HG03571 (cell line): ENCODE measurements around the gene AUNIP.

Source experiments
- ATAC-seq: cut with Tn5 transposase; IDR thresholded peaks from one replicate; pipeline ENCODE4 v1.9.1; 2021; ENCODE audit not compliant: unreplicated experiment

AUNIP gene

DNA sequence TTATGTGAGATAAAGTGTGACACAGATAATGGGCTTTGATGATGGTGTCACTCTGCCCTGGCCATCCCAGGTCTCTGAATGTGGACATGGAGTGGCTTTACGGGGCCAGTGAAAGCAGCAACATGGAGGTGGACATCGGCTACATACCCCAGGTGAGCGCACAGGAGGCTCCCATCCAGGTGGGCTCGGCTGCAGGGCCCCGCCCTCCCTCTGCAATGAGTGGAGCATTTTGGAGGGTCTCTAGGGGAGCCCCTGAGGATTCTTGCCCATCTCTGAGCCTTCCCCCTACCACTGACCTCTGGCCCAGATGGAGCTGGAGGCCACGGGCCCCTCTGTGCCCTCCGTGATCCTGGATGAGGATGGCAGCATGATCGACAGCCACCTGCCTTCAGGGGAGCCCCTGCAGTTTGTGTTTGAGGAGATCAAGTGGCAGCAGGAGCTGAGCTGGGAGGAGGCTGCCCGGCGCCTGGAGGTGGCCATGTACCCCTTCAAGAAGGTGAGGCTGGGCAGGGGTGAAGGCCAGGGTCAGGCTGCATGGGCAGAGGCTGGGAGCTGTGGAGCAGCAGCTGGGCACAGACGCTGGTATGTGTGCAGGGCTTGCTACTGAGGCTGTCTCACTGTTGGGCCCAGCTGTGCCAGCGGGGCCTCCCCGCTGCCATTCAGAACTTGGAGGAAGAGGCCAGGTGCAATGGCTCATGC is 47.7 kb downstream of the AUNIP start:
- no peak for ATAC-seq

DNA sequence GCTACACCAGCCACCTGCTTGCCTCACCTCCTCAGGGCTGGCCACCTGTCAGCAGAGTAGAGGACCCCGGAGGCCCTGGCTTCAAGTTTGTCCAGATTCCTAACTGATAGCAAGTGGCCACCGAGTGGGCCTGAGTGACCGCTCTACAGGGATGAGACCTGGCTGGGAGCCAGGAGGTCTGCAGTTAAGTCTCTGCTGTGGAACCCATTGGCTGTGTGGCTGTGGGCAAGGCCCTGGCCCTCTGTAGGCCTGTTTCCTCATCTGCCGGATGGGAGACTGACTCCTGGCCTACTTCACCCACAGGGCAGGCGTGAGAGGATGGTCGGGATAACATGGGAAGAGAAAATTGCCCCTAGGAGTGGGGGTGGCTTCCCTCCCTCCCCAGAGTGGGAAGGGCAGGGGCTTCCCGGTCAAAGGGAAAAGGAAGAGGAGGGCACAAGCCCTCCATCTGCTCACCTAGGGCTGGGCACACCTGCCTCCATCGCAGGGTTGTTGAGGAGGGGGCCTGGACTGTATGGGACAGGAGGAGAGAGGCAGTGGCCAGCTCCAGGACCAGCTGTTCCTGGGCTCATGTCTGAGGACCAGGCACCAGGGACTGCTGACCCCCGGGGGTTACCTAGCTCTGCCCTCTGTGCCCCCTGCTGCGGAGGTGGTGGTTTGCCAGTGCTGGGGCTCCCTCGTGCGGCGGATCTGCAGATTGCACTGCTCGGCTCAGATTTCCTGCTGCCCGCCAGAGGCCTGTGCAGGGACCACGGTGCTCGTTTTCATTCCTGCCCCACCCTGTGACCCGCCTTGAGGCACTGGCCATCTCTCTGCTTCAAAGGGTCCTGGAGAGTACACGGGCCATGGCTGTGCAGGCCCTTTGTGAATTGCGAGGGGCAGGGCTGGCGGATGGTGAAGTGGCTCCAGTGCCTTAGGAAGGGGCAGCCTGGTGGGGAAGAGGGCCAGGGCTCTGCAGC is 48.6 kb downstream of the AUNIP start:
- ATAC-seq, result no peak

DNA sequence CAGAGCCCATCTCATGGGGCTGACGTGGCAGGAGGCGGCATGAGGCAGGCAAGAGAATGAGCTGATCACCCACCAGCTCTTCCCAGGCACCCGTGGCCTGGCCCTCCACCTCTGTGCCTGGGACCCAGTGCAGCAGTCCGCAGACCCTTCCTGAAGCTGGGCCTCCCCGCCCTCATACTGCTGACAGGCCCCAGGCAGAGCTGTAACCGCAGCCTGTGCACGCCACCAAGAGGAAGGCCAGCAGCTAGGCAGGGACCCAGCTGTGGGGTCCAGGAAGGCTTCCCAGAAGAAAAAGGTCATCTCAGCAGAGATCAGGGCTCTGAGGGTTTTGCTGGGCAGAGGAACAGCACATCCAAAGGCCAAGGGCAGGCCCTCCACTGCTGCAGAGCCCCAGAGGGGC is 49.3 kb downstream of the AUNIP start:
- no peak for ATAC-seq

DNA sequence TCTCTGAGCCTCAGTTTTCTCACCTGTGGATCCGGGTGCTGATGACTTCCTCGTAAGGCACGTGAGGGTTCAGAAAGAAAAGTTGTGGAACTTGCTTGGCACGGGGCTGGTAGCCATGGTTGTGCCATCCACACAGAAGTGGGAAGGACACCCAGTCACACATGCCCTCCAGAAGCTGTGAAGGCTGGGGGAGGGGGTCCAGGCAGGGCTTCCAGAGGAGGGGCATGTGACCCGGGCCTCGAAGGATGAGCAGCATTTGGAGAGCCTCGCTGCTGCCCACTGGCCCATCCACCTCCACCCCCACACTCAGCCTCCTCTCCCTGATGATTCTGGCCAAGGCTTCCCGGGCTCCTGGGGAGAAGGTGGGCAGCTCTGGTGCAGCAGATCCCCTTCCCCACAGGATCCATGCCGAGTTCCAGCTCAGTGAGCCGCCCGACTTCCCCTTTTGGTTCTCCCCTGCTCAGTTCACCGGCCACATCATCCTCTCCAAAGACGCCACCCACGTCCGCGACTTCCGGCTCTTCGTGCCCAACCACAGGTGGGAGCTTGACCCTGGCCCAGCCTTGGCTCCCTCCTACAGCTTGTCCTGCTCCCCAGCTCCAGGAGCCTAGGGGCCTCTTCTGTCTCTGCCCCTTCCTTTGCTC is 49.9 kb downstream of the AUNIP start:
- no peak for ATAC-seq

DNA sequence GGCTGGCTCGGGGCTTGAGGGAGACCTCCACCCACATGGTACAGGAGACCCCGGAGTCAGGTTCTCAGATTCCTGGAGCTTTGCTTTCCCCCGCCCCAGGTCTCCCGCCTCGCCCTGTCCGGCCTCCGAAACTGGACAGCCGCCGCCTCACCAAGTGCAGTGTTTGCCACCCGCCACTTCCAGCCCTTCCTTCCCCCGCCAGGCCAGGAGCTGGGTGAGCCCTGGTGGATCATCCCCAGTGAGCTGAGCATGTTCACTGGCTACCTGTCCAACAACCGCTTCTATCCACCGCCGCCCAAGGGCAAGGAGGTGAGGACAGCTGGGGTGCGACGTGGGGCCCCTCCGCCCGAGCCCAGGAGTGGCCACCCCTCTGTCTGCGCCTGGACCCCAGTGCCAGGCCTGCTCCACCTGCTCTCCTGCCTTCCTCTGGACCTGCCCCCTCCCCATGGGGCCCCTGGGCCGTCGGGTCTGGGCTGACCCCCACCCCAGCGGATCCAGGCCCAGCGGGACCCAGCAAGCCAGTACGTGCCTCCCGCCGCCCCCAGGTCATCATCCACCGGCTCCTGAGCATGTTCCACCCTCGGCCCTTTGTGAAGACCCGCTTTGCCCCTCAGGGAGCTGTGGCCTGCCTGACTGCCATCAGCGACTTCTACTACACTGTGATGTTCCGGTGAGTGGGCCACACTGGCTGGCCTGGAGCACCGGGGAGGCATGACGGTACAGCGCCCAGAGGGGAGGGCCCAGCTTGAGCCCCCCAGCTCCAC is 50.6 kb downstream of the AUNIP start:
- no peak for ATAC-seq

DNA sequence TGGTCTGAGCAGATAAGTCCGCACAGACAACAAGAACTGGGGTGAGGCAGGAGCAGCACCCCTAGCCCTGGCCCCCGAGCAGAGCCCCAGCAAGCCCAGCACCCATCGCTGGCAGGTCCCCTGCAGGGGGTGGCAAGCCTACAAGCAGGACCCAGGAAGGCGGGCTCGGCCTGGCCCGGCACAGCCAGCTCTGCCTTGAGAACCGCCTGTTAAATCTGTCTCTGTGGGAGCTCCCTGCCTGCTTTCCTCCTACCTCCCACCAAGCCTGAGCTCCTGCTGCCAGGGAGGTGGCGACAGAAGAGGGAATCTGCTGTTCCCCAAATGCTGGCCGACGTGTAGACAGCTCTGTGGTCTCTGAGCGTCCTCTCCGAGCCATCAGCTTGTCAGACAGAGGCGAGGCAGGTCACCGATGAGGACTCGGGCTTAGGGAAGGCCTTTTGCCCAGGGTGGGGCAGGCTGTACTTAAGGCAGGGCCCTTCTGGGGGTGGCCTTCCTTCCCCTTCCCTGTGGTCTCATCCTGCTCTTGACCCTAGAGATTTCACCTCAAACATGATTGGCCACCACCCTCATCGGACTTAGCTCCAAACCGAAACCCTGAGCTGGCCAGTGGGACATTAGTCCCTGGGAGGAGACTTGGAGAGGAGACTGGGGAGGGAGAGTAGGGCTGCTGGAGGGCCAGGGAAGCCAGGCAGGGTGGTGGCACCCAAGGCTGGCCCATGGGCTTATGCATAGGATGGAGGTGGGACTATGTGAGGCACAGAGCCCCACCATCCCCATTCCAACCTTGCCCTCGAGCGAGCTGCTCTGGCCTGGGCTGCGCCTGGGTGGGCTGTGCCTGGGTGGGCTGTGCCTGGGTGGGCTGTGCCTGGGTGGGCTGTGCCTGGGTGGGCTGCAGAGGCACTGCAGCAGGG is 51.5 kb downstream of the AUNIP start:
- ATAC-seq, result no peak

DNA sequence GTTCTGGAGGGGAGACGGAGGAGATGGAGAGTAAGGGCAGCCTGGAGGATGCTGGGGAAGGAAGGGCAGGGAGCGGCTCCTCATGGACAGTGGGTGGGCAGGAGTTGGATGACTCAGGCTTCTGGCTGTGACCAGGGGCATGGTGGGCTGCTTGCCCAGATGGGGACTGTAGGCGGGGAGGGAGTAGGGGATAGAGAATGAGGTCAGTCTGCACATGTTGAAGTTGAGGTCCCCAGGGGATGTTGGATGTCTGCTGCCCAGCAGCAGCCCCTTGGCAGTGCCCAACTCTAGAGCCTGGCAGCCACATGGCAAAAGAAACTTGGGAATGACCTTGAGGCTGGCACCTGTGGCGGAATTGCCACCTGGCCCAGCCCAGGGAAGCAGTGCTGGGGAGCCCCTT is 52.8 kb downstream of the AUNIP start:
- ATAC-seq, result no peak

DNA sequence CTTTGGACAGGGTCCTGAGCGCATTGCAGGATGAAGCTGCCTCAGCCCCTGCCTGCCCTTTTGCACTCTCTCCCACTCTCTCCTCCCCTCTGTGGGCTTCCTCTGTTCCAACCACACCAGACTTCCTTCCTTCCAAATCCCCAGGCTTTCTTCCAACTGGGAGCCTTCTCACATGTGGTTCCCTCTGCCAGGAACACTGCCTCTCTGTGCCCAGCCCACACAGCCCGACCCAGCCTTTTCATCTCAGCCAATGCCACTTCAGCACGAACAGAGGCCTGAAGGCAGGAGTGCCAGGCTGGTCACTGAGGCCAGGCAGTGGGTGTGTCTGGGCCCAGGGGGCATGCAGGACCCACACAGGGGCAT is 53.4 kb downstream of the AUNIP start:
- no peak for ATAC-seq

DNA sequence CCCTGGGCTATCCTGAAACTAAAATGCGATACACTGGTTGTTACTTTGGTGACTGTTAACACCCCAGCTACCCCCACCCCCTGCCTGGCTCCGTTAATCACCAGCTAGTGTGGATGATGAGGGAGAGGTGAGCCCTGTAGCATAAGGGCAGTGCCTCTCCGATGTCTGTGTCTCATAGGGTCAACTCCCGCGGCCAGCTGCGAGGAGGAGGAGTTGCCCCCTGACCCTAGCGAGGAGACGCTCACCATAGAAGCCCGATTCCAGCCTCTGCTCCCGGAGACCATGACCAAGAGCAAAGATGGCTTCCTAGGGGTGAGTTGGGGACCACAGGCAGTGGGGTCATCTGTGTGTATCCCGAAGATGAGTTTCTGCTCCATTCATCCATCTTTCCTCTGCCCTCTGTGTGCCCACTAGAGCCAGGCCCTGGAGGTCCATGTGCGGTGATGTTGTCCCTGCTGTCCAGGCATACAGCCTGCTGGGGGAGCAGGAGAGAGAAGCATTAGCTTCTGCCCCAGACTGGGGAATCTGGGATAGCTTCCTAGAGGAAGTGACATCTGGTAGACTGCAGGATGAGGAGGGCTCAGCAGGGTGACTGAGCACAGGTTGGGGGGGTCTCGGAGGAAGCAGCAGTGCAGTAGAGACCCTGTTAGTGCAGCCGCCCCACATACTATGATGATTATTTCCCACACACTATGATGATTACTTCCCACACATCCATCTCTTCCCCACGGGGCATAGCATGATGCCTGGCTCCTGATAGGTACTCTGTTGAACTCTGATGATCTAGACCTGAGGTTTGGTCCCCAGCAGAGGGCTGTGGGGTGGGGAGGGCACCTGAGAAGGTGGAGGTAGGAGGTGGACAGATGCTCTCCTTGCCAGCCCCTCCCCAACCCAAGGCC is 54.0 kb downstream of the AUNIP start:
- ATAC-seq, result no peak

DNA sequence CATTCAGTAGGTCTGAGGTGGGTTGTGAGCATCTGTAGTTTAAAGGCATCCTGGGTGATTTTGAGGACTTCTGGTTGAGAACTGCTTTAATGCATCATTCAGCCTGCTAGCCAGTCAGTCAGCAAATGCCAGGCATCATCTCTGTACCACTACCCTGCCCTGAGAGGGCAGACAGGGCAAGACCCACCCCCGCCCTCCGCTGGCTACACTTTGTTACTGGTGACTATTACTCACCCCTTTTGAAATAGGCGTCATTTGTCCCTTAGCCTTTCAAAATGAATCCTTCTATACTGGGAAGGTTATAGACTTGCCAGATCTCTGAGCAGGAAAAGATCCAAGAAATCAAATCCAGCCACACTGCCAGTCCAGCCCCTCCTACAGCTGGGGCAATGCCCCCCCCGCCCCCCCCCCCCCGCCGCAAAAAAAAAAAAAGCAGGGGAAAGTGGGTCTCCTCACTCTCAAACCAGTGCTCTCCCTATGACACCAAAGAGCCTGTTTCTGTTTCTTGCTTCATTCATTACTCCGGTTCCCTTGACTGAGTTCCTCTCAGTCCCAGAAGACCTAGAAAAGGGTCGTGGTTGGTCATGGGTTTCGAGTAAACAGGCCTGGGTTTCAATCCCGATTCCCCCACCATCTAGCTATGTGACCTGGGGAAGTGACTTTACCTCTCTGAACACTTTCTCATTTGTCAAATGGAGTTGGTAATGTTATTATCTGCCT is 54.9 kb downstream of the AUNIP start:
- ATAC-seq, result no peak

DNA sequence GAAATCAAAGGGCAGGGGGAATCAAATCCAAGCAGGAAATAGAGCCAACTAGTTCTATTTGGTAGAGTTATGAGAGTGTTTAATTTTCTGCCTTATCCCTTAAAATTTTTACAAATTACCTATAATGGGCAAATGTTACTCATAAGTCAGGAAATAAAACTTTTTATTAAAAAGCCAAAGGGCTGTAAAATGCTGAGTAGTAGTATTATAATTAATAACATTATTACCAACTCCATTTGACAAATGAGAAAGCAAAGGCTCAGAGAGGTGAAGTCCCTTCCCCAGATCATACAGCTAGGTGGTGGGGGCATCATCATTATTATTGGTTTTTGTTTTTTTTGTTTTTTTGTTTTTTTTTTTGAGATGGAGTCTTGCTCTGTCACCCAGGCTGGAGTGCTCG is 55.9 kb downstream of the AUNIP start:
- ATAC-seq, result no peak

DNA sequence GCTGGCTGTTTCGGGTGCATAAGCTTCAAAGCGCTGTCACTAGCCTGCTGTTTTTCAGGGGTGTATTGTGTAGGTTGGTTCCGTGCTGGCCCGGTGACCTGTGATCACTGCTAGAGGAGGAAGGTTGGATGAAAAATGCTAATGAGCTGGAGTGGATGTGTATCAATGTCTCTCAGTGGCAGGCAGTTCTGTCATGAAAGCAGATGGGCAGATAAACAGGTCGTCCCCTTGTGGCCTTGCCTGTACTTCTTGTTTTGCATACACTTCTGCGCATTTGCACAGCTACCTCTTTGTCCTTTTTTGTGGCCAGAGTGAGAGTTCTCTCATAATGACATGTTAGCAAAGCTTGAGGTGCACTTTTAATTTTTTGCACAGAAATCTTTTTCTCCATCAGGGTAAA is 56.3 kb downstream of the AUNIP start:
- ATAC-seq, result no peak

DNA sequence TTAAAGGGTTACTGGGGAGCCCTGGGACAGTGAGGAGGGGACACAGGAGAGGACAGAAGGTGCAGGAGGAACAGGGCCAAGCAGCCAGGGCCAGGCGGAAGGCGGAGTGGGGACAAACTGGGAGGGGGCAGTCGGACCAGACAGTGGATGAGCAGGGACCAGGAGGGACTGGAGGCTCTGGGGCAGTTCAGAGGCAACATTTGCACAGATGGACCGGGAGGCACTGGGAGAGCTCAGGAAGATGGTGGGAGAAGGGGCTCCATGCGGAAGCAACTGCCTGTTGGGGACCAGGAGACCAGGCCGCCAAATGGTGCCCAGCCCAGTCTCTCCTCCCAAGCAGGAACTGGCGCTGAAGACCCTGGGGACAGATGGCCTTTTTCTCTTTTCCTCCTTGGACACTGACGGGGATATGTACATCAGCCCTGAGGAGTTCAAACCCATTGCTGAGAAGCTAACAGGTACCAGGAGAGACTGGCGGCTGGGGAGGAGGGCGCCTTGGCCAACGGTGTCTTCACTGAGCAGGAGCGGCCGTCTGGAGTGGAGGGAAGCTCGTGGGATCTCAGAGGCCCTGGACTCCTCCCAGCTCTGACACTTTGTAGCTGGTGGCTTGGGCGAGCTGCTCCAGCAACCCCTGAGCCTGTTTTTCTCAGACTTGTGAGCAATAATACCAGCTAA is 58.4 kb downstream of the AUNIP start:
- no peak for ATAC-seq

DNA sequence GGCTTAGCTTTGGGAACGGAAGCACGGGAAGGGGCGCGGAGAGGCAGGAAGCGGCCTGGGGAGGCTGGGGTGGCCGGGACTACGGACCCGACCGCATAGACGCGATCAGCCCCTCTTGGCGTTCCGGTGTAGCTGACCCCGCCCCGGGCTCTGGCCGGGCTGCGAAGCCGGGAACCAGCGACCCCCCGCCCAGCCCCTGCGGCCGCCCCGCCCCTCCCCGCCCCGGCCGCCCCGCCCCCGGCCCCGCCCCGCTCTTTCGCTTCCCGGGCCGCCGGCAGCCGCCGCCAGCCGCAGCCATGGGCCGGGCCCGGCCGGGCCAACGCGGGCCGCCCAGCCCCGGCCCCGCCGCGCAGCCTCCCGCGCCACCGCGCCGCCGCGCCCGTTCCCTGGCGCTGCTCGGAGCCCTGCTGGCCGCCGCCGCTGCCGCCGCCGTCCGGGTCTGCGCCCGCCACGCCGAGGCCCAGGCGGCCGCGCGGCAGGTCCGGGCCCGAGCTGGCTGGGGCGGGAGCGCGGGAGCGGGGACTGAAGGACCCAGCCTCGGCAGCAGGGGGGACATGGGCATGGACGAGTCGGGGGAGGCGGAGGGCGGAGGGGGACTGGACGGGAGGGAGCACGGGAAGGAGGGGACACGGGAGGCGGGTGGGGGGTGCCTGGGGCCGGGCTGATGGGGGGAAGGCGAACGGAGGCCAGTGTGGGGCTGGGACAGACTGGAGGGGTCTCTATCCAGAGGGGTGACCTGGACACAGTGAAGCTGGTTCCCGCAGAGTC is 59.1 kb downstream of the AUNIP start, which contains the start of gene SELENON:
SELENON (plus strand) TSS at position 259 of the 768 bp plus-strand sequence; CDS start at position 297, 38 bp downstream.
- ATAC-seq, result no peak

DNA sequence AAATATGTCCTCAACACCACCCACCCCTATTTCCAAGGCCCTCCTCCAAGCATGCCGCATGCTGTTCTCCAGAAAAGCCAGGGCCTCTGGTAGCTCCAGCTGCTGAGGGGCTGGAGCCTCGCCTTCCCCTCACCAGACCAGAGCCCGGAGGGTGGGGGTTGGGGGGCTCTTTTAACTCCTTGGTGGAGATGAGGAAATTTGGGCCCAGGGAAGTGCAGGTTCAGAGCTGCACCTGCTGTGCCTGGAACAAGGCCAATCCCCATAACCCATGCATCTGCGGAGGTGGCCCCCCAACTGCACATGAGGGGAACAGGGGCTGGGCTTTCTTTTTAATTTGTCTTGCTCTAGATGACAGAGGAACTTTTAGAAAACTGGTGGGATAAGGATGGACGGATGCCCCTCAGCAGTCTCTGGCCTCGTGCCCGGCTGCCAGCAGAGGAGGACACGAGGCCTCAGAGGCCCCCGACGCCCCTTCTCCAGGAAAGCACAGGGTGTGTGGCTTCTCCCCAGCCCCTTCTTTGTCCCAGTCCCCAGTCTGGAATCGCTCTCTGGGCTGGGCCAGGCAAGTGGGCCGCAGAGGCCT is 59.8 kb downstream of the AUNIP start:
- ATAC-seq, result no peak

DNA sequence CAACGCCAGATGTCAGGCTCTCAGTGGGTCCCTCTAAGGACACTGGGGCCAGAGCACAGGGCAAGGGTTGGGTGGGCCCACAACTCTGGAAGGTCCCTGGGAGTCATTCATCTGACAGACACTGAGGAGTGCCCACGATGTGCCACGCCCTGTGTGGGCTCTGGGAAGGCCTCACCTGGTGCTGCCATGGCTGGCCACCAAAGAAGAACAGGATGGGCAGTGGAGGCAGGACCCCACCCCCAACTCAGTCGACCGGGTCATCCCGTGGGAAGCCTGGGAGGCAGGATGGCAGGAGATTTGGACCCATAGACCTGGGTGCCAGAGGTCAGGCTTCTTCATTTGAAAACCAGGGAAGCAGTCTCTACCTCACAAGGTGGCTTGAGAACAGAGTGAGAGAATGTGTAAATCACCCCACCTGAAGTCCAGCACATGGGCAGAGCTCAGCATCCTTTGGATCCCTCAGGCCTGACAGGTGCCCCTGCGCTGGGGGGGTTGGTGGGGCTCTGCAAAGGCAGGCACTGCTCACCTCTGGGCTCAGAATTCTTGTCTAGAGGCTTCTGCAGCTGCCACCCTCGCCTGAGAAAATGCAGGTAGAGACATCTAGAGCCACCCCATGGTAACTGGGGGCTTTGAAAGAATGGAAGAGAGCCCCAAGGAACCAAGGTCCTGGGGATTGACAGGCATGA is 60.4 kb downstream of the AUNIP start:
- no peak for ATAC-seq
